HG02678 (cell line): Measurements from ENCODE around the gene CFAP45.

ENCODE experiments used
- ATAC-seq: cut with Tn5 transposase; IDR thresholded peaks from one replicate; pipeline ENCODE4 v1.9.1; 2021; ENCODE audit warnings: mild to moderate bottlenecking, moderate library complexity; ENCODE audit not compliant: unreplicated experiment

CFAP45 gene

GRCh38 chr1:159859767-159860322, 40.1 kb downstream of the CFAP45 start:
- ATAC-seq = no peak

- no peak for ATAC-seq
Measured at GRCh38 chr1:159857889-159858288, 42.1 kb downstream of the CFAP45 start.

DNA sequence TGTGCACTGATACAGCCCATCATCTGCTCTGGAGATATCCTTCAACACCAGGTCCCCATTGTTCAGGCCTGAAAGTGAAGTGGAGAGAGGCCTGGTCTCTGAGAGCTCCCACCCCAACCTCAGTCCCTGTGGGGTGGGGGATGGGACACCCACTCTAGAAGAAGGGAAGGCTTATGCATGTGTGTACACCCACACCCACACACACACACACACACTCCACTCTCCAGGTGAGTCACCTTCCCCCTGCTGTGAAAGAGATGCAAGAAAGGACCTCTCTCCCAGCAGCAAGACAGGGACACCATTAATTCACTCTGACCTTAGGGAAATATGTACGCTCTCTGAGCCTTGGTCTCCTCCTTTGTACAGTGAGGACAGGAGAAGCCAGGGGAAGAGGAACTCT, 43.4 kb downstream of the CFAP45 start:
- ATAC-seq = no peak

DNA sequence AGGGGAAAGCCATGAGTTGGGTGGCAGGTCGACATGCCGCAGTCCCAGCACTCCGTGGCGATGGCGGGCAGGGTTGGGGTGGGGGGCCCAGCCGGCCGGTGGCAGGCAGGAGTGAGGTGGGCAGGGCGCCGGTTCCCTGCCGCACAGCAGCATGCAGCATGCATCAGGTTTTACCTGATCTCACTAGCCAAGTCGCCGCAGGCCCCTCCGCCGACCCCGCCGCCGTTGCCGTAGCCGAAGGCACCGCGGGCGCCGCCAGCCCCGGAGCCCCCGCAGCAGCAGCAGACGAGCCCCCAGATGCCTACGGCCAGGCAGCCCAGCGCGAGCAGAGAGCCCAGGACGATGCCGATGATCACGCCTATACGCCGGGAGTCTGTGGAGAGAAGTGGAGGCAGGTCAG, 44.3 kb downstream of the CFAP45 start:
- ATAC-seq = no peak

GRCh38 chr1:159854693-159855192, 45.2 kb downstream of the CFAP45 start:
- peak; percentile 92 for ATAC-seq

GRCh38 chr1:159854116-159854692, 45.8 kb downstream of the CFAP45 start:
- ATAC-seq = no peak

DNA sequence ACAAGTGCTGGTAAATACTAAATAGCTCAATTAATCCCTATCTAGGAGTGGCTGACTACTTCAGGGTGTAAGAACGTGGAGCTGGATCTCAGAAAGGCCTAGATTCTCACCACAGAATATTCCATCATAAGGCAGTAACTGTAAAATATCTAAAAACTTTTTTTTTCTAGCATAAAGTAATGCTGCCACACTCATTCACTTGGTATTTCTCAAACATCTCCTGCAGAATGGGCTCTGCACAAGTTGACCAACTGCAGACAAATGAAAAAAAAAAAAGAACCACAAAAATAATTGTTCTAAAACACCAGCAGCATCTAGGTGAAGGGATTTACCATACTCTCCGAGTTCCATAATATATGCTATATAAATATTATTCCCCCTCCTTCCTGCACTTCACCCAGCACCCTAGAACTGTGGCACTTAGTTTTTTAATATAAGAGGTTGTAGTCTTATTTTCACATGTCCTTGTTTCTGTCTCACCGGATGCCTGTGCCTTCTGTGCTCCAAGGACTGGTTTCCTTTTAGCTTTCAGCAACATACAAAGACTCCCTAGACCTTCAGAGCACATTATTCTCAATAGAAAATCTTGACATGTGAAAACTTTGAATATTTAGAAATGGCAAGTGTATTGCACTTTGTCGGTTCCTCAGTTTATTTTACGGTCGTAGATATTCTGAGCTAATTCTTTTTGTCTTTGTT, 46.4 kb downstream of the CFAP45 start:
- ATAC-seq = no peak

DNA sequence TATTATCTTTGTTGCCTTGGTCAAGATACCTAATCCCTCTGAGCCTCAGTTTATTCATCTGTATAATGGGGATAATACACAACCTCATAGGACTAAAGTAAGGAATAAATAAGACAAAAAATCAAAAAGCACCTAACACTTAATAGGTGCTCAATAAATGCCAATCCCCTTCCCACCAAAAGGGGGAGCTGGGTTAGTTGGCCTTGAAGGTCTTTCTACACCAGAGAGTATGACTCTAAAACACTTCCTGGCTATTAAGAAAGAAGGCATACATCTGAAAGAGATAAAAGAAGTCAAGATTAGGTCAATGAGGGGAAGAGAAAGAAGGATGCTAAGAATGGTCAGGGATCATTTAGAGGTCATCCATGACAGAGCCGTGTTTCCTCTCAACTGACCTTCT, 48.6 kb downstream of the CFAP45 start:
- ATAC-seq = no peak

GRCh38 chr1:159849626-159850366, 50.2 kb downstream of the CFAP45 start:
- no peak for ATAC-seq

GRCh38 chr1:159848326-159848725, 51.6 kb downstream of the CFAP45 start:
- no peak for ATAC-seq

DNA sequence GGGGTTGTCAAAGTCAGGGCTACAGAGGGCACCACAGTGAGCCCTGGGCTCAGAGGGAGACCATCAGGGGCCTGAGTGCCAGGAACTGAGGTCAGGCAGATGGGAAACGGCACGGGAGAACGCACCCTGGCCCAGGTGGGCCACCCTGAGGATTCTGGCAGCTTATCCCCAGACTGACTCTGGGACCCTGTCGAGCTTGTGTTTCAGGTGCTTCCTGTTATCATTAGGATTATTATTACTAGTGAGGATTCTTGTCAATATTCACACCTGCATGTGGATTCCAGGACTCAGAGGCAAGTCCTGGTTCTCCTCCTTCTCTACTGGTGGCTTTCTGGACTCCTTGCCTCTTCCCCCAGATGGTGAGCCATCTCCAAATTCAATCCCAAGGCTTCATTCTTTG, 52.7 kb downstream of the CFAP45 start:
- no peak for ATAC-seq

GRCh38 chr1:159845751-159846629, 54.0 kb downstream of the CFAP45 start:
- no peak for ATAC-seq

DNA sequence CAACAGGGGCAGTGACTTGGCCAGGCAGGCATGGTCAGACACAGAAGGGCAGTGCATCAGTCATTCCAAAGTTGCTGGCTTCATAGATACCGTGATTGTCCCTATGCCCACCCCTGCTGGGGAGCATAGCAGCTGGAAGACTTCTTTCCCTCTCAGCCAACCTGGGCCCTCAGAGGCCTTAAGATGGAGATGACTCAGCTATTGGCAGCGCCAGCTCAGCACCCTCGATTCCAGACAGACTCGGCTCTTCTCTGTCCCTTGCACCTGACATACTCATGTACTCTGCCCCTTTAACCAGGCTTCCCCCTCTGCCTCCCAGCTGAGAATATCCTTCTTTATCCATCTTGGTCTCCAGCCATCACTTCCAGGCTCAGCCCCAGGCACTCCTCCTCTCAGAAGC, 56.5 kb downstream of the CFAP45 start:
- ATAC-seq = no peak

DNA sequence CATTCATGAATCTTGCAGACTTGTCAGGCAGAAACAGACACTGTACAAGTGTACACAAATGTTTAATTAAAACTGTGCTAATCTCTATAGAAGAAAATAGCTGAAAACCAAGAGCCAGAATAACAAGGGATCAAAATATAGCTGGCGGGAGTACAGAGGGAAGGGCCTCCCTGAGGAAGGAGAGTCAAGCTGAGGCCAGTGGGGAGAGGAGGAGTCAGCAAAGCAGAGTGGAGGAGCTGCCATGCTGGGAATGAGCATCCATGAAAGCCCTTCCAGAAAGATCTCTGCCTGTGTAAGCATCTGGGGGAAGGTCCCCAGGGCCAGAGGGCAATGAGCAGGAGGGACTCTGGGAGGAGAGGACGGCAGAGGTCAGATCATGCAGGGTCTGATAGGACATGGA, 58.2 kb downstream of the CFAP45 start:
- ATAC-seq = no peak

DNA sequence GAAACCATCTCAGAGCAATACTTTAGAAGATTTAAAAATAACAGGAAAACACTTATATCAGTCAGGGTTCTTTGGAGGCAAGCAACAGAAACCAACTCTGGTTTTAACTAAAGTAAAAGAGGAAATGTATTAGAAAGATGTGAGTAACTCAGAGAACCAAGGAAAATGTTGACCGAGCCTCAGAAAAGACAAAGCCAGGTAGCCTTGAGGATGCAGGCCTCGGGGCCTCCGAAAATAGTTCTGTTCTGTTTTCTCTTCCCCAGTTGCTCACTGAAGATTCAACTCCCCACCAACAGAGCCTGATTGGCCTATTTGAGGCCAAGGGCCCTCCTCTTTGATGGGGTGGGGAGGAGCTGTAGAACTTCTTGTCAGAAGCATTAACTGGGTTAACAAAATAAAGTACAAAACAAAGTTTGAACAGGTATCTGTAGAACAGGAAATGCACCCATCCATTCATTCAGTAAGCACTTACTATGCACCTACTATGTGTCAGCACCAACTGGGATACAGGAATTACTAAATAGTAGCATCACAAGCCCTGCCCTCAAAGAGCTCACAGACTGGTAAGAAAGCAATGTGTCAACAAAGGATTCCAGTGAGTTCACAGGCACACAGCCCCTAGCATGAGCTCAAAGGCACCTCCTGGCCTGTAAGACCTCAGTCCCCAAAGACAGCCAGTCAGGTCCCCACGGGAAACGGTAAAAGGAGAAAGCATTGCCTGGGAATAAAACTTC, 60.7 kb downstream of the CFAP45 start:
- ATAC-seq = peak; percentile 71

DNA sequence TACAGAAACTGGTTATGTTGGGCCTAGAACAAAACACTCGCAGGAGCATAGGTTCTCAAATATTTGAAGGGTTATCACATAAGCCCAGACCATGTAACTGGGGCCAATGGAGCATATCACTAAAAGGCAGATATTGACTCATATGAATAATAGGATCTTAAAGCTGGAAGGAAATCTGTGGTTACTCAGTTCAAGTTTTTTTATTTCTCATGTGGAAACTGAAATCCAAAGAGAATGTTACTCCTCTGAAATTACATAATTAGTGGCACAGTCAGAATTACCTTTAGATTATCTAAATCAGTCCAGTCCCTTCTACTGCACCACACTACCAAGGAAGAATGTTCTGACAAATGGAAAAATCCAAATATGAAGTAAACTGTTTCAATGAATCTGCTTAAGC, 61.2 kb downstream of the CFAP45 start:
- peak; percentile 50 for ATAC-seq

GRCh38 chr1:159835862-159836525, 64.0 kb downstream of the CFAP45 start:
- ATAC-seq = no peak

GRCh38 chr1:159835356-159835755, 64.6 kb downstream of the CFAP45 start:
- no peak for ATAC-seq

DNA sequence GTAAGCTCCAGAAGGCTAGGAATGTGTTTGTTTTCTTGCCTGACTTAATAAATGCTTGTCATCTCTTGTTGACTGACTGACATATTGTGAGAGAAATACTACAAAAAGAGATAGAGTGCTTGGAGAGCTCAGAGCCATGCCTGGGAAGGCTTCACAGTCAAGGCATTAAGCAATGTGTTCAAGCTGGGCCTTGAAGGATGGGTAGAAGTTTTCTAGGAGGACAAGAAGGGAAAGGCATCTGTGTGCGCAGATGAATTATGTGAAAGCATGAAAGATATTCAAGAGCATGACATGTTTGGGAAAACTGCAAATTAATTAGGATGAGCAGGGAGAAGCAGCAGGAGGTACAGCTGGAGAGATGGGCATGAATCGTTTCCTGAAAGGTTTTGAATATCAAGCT, 67.7 kb downstream of the CFAP45 start:
- ATAC-seq = no peak
